Measurements from ENCODE around the gene CTTNBP2.

Gene CTTNBP2

GRCh38 chr7:117829450-117830117, 43.7 kb downstream of the CTTNBP2 start:
- in situ Hi-C loops (cut with HindIII; ENCODE audit: low sequenced_read_pairs): no loop called here

DNA sequence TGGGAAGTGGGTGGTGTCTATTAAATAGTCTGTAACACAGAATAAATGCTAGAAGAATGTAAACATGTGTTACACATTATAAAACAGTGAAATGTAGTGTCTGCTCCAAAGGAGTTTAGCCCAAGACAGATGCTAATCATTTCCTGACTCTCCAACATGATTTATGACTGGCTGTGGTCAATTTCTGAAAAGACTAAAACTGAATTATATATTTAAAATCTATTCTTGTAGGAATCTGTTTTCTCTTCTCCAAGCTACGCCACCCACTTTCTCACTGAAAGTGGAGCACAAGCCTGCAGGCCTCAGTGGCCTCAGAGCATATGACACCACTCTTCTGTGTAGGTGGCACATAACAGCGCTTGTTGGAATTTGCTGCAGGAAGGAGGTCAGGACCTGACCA, 44.4 kb downstream of the CTTNBP2 start:
- in situ Hi-C loops (cut with HindIII; ENCODE audit: low sequenced_read_pairs): no loop called here

DNA sequence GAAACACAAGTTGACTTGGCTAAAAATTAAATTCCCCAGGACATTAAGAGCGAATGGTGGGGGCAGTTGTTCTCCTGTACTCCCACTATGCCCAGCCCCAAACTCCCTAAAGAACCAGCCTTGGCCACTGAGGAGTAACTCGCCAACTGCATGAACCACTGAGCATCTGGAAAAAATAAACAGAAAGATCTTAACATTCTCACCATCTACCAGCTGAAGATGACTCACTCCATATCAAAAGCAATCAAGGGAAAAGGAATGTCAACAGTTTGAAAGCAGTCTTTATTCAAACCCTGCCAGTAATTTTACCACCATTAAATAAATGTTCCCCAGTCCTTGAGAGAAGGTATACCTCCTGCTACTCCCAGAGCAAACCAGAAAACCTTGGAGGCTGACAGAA, 45.4 kb downstream of the CTTNBP2 start:
- in situ Hi-C loops (cut with HindIII; ENCODE audit: low sequenced_read_pairs): no loop called here

DNA sequence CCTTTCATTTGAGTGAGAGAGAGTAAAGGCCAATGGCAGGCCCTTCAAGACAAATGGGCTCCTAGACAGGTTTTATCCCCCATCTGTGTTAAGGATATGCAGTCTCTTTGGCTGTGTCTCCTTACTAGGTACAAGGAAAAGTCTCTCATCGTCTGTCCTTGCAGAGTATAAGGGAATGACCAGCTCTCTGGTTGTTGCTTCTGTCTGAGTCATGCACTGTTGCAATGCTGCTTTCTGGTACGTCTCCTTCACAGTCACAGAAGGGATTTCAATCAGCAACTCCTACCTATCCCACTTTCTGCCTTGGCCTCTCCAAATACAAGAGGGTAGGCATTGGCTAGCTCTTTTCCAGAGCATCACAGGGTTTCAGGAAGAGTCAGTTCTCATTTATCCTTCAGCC, 48.1 kb downstream of the CTTNBP2 start:
- in situ Hi-C loops (cut with HindIII; ENCODE audit: low sequenced_read_pairs): no loop called here

GRCh38 chr7:117824592-117824991, 48.6 kb downstream of the CTTNBP2 start:
- in situ Hi-C loops (cut with HindIII; ENCODE audit: low sequenced_read_pairs): no loop called here

- in situ Hi-C loops (cut with HindIII; ENCODE audit: low sequenced_read_pairs): no loop called here
Observed at GRCh38 chr7:117819558-117819957, 53.7 kb downstream of the CTTNBP2 start.

- in situ Hi-C loops (cut with HindIII; ENCODE audit: low sequenced_read_pairs): no loop called here
Observed at GRCh38 chr7:117818232-117818631, 55.0 kb downstream of the CTTNBP2 start.

GRCh38 chr7:117816727-117817126, 56.5 kb downstream of the CTTNBP2 start:
- in situ Hi-C loops (cut with HindIII; ENCODE audit: low sequenced_read_pairs): no loop called here

DNA sequence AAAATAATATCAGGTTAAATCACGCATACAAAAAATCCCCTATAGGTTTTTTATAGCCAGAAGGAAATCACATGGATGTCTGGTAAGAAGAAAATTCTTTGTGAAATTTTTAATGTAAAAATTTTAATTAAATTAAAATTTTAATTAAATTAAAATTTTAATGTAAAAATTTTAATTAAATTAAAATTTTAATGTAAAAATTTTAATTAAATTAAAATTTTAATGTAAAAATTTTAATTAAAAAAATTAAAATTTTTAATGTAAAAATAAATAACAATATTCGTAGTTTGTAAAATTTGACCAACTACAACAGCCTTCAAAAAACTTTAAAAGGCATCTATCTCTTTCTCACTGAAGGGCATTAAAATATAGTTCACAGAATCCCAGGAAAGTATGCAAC, 61.5 kb downstream of the CTTNBP2 start:
- in situ Hi-C loops (cut with HindIII; ENCODE audit: low sequenced_read_pairs): no loop called here

DNA sequence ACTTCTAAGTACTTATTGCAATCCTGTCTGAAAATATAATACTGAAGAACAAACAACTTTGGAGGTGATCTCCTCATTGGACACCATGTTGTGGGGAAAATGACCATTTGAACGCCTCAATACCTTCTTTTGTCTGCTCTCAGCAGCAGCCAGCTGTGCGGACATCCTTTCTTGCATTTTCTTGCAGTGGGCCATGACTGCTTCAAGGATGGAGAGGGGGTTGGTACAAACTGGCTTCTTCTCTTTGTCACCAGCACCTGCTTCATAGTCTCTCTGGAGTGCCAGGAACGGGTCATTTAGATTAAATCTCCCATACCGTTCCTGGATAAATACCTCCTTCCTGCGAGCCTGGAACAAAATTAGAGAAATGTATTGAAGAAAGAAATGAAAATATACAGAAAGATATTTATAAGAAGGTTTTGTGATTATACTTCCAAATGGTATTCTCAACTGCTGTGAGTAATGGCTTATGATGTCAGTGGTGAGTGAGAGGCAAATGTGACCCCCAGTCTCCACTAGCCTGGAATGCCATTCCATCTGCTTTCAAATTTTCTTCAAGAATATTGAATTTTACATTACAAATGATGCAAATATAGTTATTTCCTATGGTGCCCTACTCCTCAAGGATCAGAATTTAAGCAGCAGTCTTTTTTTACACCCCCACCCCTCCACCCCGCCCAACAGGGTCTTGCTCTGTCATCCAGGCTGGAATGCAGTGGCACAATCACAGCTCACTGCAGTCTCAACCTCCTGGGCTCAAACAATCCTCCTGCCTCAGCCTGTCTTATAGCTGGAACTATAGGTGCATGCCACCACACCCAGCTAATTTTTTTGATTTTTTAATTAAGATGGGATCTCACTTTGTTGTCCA, 62.4 kb downstream of the CTTNBP2 start:
- in situ Hi-C loops (cut with HindIII; ENCODE audit: low sequenced_read_pairs): no loop called here

DNA sequence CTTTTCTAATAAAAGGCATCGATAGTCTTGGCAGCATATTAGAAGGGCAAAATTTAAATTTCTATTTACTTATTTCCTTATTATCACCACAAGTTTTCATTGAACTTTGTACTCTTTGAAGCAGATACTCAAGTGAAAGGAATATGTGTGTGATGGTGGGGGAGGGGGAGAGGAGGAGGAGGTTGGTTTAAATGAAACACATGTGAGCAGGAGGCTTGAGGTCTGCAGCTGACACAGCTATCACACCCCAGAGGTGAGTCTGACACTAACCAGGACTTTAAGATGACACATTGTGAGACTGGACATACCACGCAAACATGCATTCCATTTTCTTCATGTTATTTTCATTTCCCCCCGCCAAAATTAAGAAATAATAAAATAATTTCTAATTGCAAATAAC, 63.3 kb downstream of the CTTNBP2 start:
- in situ Hi-C loops (cut with HindIII; ENCODE audit: low sequenced_read_pairs): no loop called here

- in situ Hi-C loops (cut with HindIII; ENCODE audit: low sequenced_read_pairs): no loop called here
Observed at GRCh38 chr7:117808910-117809705, 64.1 kb downstream of the CTTNBP2 start.

GRCh38 chr7:117808341-117808757, 64.9 kb downstream of the CTTNBP2 start:
- in situ Hi-C loops (cut with HindIII; ENCODE audit: low sequenced_read_pairs): no loop called here

DNA sequence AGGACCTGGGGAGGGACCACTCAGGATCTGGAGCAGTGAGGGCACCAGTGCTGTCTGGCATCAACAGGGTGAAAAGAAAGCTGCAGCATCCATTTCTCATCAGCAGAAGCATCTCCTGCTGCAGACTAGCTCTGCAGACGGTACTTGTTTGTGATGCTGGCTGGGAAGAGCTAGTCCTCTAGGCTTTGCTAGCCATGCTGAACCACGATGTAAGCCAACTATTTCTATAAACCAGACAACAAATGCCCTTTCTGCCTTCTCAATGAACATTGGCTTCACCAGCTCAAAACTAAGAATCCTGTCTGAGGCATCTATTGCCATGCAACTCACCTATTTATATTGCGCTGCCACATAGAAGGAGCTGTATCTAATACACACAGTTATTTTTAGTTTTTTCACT, 65.6 kb downstream of the CTTNBP2 start:
- in situ Hi-C loops (cut with HindIII; ENCODE audit: low sequenced_read_pairs): no loop called here

GRCh38 chr7:117806011-117806410, 67.2 kb downstream of the CTTNBP2 start:
- in situ Hi-C loops (cut with HindIII; ENCODE audit: low sequenced_read_pairs): no loop called here

DNA sequence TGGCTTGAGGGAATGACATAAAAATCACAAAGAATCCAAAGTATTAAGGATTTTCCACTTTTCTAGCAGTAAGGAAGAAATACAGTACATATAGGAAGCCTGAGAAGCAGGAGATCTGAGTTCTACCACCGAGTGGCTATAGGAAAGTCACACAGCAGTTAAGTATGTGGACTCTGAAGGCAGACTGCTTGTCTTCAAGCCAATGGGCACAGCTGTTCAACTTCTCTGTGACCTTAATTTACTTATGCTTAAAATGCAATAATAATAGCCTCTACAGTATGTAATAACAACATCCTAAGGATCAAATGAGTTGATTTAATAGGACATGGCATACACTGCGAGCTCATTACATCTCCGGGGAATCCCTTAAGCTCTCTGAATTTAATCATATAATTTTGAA, 68.0 kb downstream of the CTTNBP2 start:
- in situ Hi-C loops (cut with HindIII; ENCODE audit: low sequenced_read_pairs): no loop called here

DNA sequence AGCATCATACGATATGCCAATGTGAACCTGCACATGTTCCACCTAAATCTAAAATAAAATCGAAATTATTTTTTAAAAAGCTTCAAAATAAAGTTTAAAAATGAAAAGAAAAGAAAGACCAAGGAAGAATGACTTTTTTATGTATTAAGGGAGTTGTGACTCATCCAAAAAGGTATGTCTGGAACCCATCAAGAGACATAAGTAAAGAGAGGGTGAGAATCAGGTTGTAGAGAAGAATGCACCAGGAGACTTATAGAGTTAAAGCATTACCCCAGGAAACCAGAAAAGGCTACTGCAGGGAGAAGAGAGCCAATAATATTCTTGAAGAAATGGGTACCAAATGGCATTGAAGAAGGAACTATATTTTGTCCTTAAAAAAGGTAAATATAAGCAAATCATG, 69.8 kb downstream of the CTTNBP2 start:
- in situ Hi-C loops (cut with HindIII; ENCODE audit: low sequenced_read_pairs): no loop called here

GRCh38 chr7:117802660-117803059, 70.6 kb downstream of the CTTNBP2 start:
- in situ Hi-C loops (cut with HindIII; ENCODE audit: low sequenced_read_pairs): no loop called here

DNA sequence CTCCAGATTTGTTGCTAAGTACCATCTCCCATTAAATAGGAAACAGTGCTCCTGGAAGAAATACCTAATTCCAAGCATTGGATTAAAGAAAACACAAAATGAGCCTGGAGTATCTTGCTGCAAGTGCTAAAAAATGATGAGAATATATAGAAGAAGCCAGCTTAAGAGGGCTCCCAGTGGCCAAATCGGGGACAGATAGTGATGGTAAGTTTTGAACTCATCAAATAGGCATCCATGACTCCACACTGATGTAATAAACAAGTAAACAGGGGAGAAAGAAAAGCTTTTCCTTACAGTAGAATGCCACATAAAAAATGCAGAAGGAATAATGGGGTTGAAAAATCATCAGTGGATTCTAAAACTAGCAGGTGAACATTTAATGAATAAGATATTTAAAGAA, 72.4 kb downstream of the CTTNBP2 start:
- in situ Hi-C loops (cut with HindIII; ENCODE audit: low sequenced_read_pairs): no loop called here

DNA sequence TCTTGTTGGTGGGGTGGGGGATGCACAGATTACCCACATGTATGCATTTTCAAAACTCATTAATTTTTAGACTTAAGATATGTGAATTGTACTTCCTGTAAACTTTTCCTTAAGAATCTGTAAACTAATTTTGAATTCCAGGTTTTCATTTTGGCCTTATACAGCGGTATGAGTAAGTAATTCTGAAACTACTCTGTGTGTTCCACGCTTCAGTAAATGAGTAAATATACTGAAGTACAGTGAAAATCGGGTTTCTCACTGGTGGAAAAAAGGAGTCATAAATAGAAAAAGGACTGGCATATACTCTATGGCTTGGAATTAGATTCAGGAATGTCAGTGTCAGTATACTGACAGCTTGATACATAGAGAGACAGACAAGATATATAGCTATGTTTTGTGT, 72.8 kb downstream of the CTTNBP2 start:
- in situ Hi-C loops (cut with HindIII; ENCODE audit: low sequenced_read_pairs): no loop called here

- in situ Hi-C loops (cut with HindIII; ENCODE audit: low sequenced_read_pairs): no loop called here
Observed at GRCh38 chr7:117796889-117797288, 76.4 kb downstream of the CTTNBP2 start.

GRCh38 chr7:117793976-117794375, 79.3 kb downstream of the CTTNBP2 start:
- in situ Hi-C loops (cut with HindIII; ENCODE audit: low sequenced_read_pairs): no loop called here

All from DLD1 (cell line).